ENCODE measurements around the gene MCF2L2. TPM values are rescaled to one million over a fixed set of nuclear protein-coding genes. Genes with fewer than 3 reads are reported as not detected.
"Not testable (repeated sequence)": the region's sequence is repeated elsewhere in the genome, so short reads cannot be mapped to it uniquely, and the experiment has no call there.

The MCF2L2 gene
- total and polyA plus RNA-seq, 4 donors, result 0.13 to 1.0 (median 0.54) TPM

- DNase-seq (no peak), ATAC-seq (ENCODE audit: low FRiP score) (no peak)
- no peak overlapping the region for H3K4me3 ChIP-seq (ENCODE audit: low read length in 2 of 2)
- no peaks in the 10 kb centered on the region for H3K27me3 ChIP-seq (ENCODE audit: control insufficient read depth in 1 of 2, insufficient read depth in 2 of 2, low read length in 1 of 2)
- H3K36me3 ChIP-seq (ENCODE audit: control insufficient read depth in 1 of 2, insufficient read depth in 2 of 2, low read length in 1 of 2), result no peaks in the 10 kb centered on the region
- intact Hi-C loops (cut with DNase I), result no loop called here
- 81 to 89% methylated on average over 6 of the region's 6 CpGs for WGBS, 2 donors
- H3K4me1 ChIP-seq (ENCODE audit: control insufficient read depth in 1 of 2, insufficient read depth in 2 of 2, low read length in 2 of 2), result no peaks in the 10 kb centered on the region
- no peaks in the 10 kb centered on the region for H3K9me3 ChIP-seq (ENCODE audit: control insufficient read depth, low read length)
- no peak overlapping the region for H3K27ac ChIP-seq (ENCODE audit: low read depth in 1 of 2, low read length in 2 of 2)
Measured at GRCh38 chr3:183249006-183249718, 179.3 kb downstream of the MCF2L2 start.

DNA sequence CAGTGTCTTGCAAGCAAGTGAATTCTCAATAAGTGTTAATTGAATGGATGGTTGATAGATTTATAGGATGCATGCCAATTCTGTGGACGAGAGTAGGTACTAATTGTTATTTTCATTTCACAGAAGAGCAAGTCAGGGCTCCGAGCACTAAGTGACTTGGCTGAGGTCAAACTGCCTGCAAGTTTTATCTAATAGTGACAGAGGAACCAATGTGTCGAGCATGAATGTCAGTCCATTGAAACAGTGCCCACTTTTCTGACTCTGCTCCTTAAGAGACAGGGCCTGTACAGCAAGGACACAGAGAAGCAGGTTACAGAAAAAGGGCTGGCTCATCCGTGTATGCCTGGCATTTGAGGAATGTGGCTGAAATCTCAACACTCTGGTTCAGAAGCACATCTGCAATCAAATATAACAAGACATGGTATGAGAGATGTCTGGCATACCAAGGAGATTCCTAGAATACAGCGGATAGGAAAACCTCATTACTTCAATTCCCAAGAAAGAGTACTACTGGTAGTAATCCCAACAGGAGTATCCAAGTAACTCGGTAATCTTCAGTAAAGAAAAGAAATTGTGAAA lies 181.3 kb downstream of the MCF2L2 start:
- ATAC-seq (ENCODE audit: low FRiP score) (no peak), DNase-seq (no peak)
- Histone ChIP-seq H3K4me3 (ENCODE audit: low read length in 2 of 2) (no peak overlapping the region), H3K4me1 (ENCODE audit: control insufficient read depth in 1 of 2, insufficient read depth in 2 of 2, low read length in 2 of 2) (no peaks in the 10 kb centered on the region), H3K36me3 (ENCODE audit: control insufficient read depth in 1 of 2, insufficient read depth in 2 of 2, low read length in 1 of 2) (no peaks in the 10 kb centered on the region), H3K27ac (ENCODE audit: low read depth in 1 of 2, low read length in 2 of 2) (no peak overlapping the region), H3K27me3 (ENCODE audit: control insufficient read depth in 1 of 2, insufficient read depth in 2 of 2, low read length in 1 of 2) (no peaks in the 10 kb centered on the region), H3K9me3 (ENCODE audit: control insufficient read depth, low read length) (peaks cover 1% of the 10 kb centered on the region)
- intact Hi-C loops (cut with DNase I), result no loop called here
- WGBS, 2 donors, result 88 to 89% methylated on average over 6 of the region's 6 CpGs

- Histone ChIP-seq H3K27me3 (ENCODE audit: control insufficient read depth in 1 of 2, insufficient read depth in 2 of 2, low read length in 1 of 2) (no peaks in the 10 kb centered on the region), H3K4me3 (ENCODE audit: low read length in 2 of 2) (no peak overlapping the region), H3K36me3 (ENCODE audit: control insufficient read depth in 1 of 2, insufficient read depth in 2 of 2, low read length in 1 of 2) (no peaks in the 10 kb centered on the region), H3K4me1 (ENCODE audit: control insufficient read depth in 1 of 2, insufficient read depth in 2 of 2, low read length in 2 of 2) (no peaks in the 10 kb centered on the region), H3K9me3 (ENCODE audit: control insufficient read depth, low read length) (peaks cover 1% of the 10 kb centered on the region), H3K27ac (ENCODE audit: low read depth in 1 of 2, low read length in 2 of 2) (no peak overlapping the region)
- intact Hi-C loops (cut with DNase I), result no loop called here
- ATAC-seq (ENCODE audit: low FRiP score) (no peak), DNase-seq (no peak)
Measured at GRCh38 chr3:183244981-183245476, 183.4 kb downstream of the MCF2L2 start.

- Histone ChIP-seq H3K9me3 (ENCODE audit: control insufficient read depth, low read length) (peaks cover 1% of the 10 kb centered on the region), H3K27me3 (ENCODE audit: control insufficient read depth in 1 of 2, insufficient read depth in 2 of 2, low read length in 1 of 2) (no peaks in the 10 kb centered on the region), H3K4me1 (ENCODE audit: control insufficient read depth in 1 of 2, insufficient read depth in 2 of 2, low read length in 2 of 2) (no peaks in the 10 kb centered on the region), H3K4me3 (ENCODE audit: low read length in 2 of 2) (no peak overlapping the region), H3K36me3 (ENCODE audit: control insufficient read depth in 1 of 2, insufficient read depth in 2 of 2, low read length in 1 of 2) (no peaks in the 10 kb centered on the region), H3K27ac (ENCODE audit: low read depth in 1 of 2, low read length in 2 of 2) (no peak overlapping the region)
- DNase-seq (peak in 1 of 2 donors; percentile 86), ATAC-seq (ENCODE audit: low FRiP score) (no peak)
- intact Hi-C loops (cut with DNase I), result no loop called here
- WGBS, 2 donors, result 77% methylated on average over 2 of the region's 2 CpGs
Measured at GRCh38 chr3:183244219-183244618, 184.2 kb downstream of the MCF2L2 start.

DNA sequence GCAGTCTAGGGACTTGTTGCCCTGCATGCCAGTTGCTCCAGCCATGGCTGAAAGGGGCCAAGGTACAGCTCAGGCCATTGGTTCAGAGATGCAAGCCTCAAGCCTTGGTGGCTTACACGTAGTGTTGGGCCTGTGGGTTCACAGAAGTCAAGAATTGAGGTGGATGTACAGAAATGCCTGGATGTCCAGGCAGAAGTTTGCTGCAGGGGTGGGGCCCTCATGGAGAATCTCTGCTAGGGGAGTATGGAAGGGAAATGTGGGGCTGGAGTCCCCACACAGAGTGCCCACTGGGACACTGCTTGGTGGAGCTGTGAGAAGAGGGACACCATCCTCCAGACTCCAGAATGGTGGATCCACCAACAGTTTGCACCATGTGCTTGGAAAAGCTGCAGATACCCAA lies 186.0 kb downstream of the MCF2L2 start:
- H3K27ac ChIP-seq (ENCODE audit: low read depth in 1 of 2, low read length in 2 of 2), result no peak overlapping the region
- ATAC-seq (ENCODE audit: low FRiP score) (no peak), DNase-seq (no peak)
- 95 to 100% methylated on average over 1 of the region's 1 CpG for WGBS, 2 donors
- no peak overlapping the region for H3K4me3 ChIP-seq (ENCODE audit: low read length in 2 of 2)
- no peaks in the 10 kb centered on the region for H3K27me3 ChIP-seq (ENCODE audit: control insufficient read depth in 1 of 2, insufficient read depth in 2 of 2, low read length in 1 of 2)
- intact Hi-C loops (cut with DNase I), result no loop called here
- H3K4me1 ChIP-seq (ENCODE audit: control insufficient read depth in 1 of 2, insufficient read depth in 2 of 2, low read length in 2 of 2), result no peaks in the 10 kb centered on the region
- no peaks in the 10 kb centered on the region for H3K36me3 ChIP-seq (ENCODE audit: control insufficient read depth in 1 of 2, insufficient read depth in 2 of 2, low read length in 1 of 2)
- H3K9me3 ChIP-seq (ENCODE audit: control insufficient read depth, low read length), result peaks cover 1% of the 10 kb centered on the region

DNA sequence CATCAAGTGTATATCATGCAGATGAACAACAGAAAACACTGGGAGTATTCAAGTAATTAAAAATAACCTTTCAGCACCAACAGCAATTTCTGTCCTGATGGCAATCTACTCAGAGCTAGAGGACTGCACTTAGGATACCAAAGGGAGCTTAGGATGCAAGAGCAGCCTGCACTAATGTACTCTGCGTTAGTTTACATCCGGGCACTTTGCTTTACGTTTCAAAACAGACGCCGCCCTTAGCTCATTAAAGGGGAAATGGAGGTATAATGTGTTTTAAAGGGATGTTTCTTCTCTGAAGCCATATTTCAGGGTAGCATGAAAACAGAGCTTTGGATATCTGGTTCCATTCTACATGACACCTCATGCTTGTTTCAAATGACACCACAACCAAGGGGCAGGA lies 189.4 kb downstream of the MCF2L2 start:
- no peak for DNase-seq
- no peak for ATAC-seq (ENCODE audit: low FRiP score)
- H3K9me3 ChIP-seq (ENCODE audit: control insufficient read depth, low read length), result peaks cover 1% of the 10 kb centered on the region
- no peaks in the 10 kb centered on the region for H3K36me3 ChIP-seq (ENCODE audit: control insufficient read depth in 1 of 2, insufficient read depth in 2 of 2, low read length in 1 of 2)
- H3K4me1 ChIP-seq (ENCODE audit: control insufficient read depth in 1 of 2, insufficient read depth in 2 of 2, low read length in 2 of 2), result no peaks in the 10 kb centered on the region
- intact Hi-C loops (cut with DNase I), result no loop called here
- H3K4me3 ChIP-seq (ENCODE audit: low read length in 2 of 2), result no peak overlapping the region
- H3K27ac ChIP-seq (ENCODE audit: low read depth in 1 of 2, low read length in 2 of 2), result no peak overlapping the region
- 85 to 95% methylated on average over 5 of the region's 5 CpGs for WGBS, 2 donors
- H3K27me3 ChIP-seq (ENCODE audit: control insufficient read depth in 1 of 2, insufficient read depth in 2 of 2, low read length in 1 of 2), result no peaks in the 10 kb centered on the region

DNA sequence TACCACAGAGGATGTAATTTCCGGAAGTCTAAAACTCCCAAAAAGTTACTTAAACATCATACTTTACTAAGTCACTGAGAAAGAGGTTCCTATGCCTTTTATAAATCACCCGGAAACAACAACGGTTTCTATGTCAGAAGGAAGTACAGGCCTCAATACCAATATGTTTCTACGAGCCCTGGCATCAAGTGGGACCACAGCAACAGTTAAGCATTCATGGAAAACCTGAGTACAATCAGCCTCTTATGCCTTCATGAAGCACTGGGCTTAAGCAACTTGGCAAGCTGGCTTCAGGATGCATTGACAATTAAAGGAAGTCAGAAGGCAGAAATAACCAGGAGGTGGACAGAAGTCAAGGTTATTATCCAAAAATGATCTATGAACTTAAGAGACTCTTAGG lies 194.5 kb downstream of the MCF2L2 start:
- no peak for DNase-seq
- 69 to 72% methylated on average over 4 of the region's 4 CpGs for WGBS, 2 donors
- H3K27me3 ChIP-seq (ENCODE audit: control insufficient read depth in 1 of 2, insufficient read depth in 2 of 2, low read length in 1 of 2), result no peaks in the 10 kb centered on the region
- no peak overlapping the region for H3K4me3 ChIP-seq (ENCODE audit: low read length in 2 of 2)
- H3K4me1 ChIP-seq (ENCODE audit: control insufficient read depth in 1 of 2, insufficient read depth in 2 of 2, low read length in 2 of 2), result no peaks in the 10 kb centered on the region
- no peaks in the 10 kb centered on the region for H3K36me3 ChIP-seq (ENCODE audit: control insufficient read depth in 1 of 2, insufficient read depth in 2 of 2, low read length in 1 of 2)
- intact Hi-C loops (cut with DNase I), result no loop called here
- no peak for ATAC-seq (ENCODE audit: low FRiP score)
- no peak overlapping the region for H3K27ac ChIP-seq (ENCODE audit: low read depth in 1 of 2, low read length in 2 of 2)
- H3K9me3 ChIP-seq (ENCODE audit: control insufficient read depth, low read length), result no peaks in the 10 kb centered on the region

DNA sequence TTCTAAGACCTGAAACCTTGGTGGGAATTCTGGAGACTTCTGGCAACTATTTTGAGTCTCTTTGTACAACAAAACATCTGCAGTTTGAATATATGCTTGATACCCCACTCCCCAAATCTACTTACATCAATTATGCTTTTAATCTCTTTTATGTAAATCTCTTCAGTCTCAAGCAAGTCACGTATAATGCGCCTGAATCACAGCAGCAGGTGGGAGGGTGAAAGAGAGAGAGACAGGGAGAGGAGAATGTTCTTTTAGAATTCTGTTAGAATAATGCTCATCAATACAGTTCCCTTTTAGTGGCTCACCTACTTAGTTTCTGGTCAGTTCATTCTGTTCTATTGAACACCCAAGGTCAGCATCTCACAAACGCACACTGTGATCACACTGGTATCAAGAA lies 197.6 kb downstream of the MCF2L2 start:
- 94 to 96% methylated on average over 3 of the region's 3 CpGs for WGBS, 2 donors
- intact Hi-C loops (cut with DNase I), result no loop called here

GRCh38 chr3:183230251-183230650 lies 198.2 kb downstream of the MCF2L2 start:
- H3K9me3 ChIP-seq (ENCODE audit: control insufficient read depth, low read length); H3K4me1 ChIP-seq (ENCODE audit: control insufficient read depth in 1 of 2, insufficient read depth in 2 of 2, low read length in 2 of 2); H3K4me3 ChIP-seq (ENCODE audit: low read length in 2 of 2); H3K27ac ChIP-seq (ENCODE audit: low read depth in 1 of 2, low read length in 2 of 2); intact Hi-C loops (cut with DNase I); DNase-seq; H3K36me3 ChIP-seq (ENCODE audit: control insufficient read depth in 1 of 2, insufficient read depth in 2 of 2, low read length in 1 of 2); H3K27me3 ChIP-seq (ENCODE audit: control insufficient read depth in 1 of 2, insufficient read depth in 2 of 2, low read length in 1 of 2); ATAC-seq (ENCODE audit: low FRiP score): not testable (repeated sequence)
- 96% methylated on average over 8 of the region's 8 CpGs for WGBS, 2 donors

More for the DNA sequence above, 197.6 kb downstream of the MCF2L2 start:
- Histone ChIP-seq H3K4me1 (ENCODE audit: control insufficient read depth in 1 of 2, insufficient read depth in 2 of 2, low read length in 2 of 2) (no peaks in the 10 kb centered on the region), H3K27ac (ENCODE audit: low read depth in 1 of 2, low read length in 2 of 2) (no peak overlapping the region), H3K4me3 (ENCODE audit: low read length in 2 of 2) (no peak overlapping the region), H3K27me3 (ENCODE audit: control insufficient read depth in 1 of 2, insufficient read depth in 2 of 2, low read length in 1 of 2) (no peaks in the 10 kb centered on the region), H3K36me3 (ENCODE audit: control insufficient read depth in 1 of 2, insufficient read depth in 2 of 2, low read length in 1 of 2) (no peaks in the 10 kb centered on the region), H3K9me3 (ENCODE audit: control insufficient read depth, low read length) (no peaks in the 10 kb centered on the region)
- DNase-seq, result no peak
- no peak for ATAC-seq (ENCODE audit: low FRiP score)
